HepG2 (cell line): ENCODE results near the gene RAB33A. TPM values are rescaled to one million over a fixed set of nuclear protein-coding genes. Genes with fewer than 3 reads are reported as not detected.

ENCODE experiments used
- ATAC-seq: fragments of 200-7000 bp; cut with Tn5 transposase; 3 replicates; pipeline ENCODE4 v1.9.1; 2020; ENCODE audit warnings: mild to moderate bottlenecking, moderate library complexity
- BruUV-seq: library from RNA; stranded (reverse); fragments of 400-500 nt; replicated peaks from 2 replicates; lab custom pipeline; 2021; lab: Mats Ljungman, UMichigan
- CTCF ChIA-PET: fragments of 300-600 bp; formaldehyde crosslinking; extraction: SDS; loops from one replicate; lab custom pipeline; 2021; ENCODE audit warnings: low total read pairs, inconsistent platforms, low intra/inter-chr PET ratio; lab: Yijun Ruan, JAX
- POLR2A ChIA-PET: fragments of 350-600 bp; sonication (Branson Sonifier 250); formaldehyde crosslinking; loops from one replicate; lab custom pipeline; 2020; ENCODE audit warnings: antibody characterized with exemption, inconsistent platforms; lab: Yijun Ruan, JAX
- DNase-seq: peaks from one replicate; pipeline ENCODE4 v3.0.0-alpha.2; 2015; ENCODE audit warnings: low spot score
- FAIRE-seq: peaks from 3 replicates; lab custom pipeline; 2011; peaks lifted over from hg19 to GRCh38; lab: Jason Lieb, UNC
- H2AFZ ChIP-seq: one replicate; pipeline ENCODE4 v1.6.1; 2011; ENCODE audit warnings: low read length, inconsistent platforms
- H3K27ac ChIP-seq: fragments of 300-600 bp; 3 replicates; pipeline ENCODE4 v1.8.0; 2011; ENCODE audit warnings: mixed run types, mild to moderate bottlenecking, mixed read lengths, low read length, inconsistent platforms; ENCODE audit not compliant: insufficient read depth; ENCODE audit errors: extremely low read length
- H3K27me3 ChIP-seq, 2 experiments: fragments of 200-600 bp in 1 of 2; 2 replicates in 1 of 2; 3 replicates in 1 of 2; pipeline versions ENCODE4 v1.6.0 to v1.8.0; 2011; ENCODE audit warnings: low read length in 2 of 2, mild to moderate bottlenecking in 2 of 2, moderate library complexity in 2 of 2, inconsistent platforms in 1 of 2; ENCODE audit not compliant: insufficient read depth in 2 of 2, control insufficient read depth in 1 of 2
- H3K36me3 ChIP-seq, 2 experiments: fragments of 200-600 bp in 1 of 2; replicated peaks in 1 of 2; 2 replicates in 1 of 2; 3 replicates in 1 of 2; pipeline versions ENCODE4 v1.5.1 to v1.8.0; 2011; ENCODE audit warnings: low read length in 2 of 2, inconsistent platforms in 1 of 2; ENCODE audit not compliant: insufficient read depth in 2 of 2, control insufficient read depth in 1 of 2
- H3K4me1 ChIP-seq: 2 replicates; pipeline ENCODE4 v1.5.1; 2012; ENCODE audit warnings: low read length, inconsistent platforms; ENCODE audit not compliant: insufficient read depth
- H3K4me2 ChIP-seq: 2 replicates; pipeline ENCODE4 v1.6.0; 2011; ENCODE audit warnings: low read depth, low read length, inconsistent platforms
- H3K4me3 ChIP-seq, 3 experiments: fragments of 200-600 bp in 1 of 3; sonication (generic), shearing (Covaris generic) in 1 of 3; replicated peaks in 1 of 3; 2 replicates each; pipeline ENCODE4 v1.5.1; 2011 to 2016; ENCODE audit warnings: low read length in 3 of 3, inconsistent platforms in 2 of 3, low read depth in 2 of 3, mild to moderate bottlenecking in 2 of 3, control low read depth in 1 of 3, mixed read lengths in 1 of 3; ENCODE audit not compliant: insufficient read depth in 1 of 3
- H3K79me2 ChIP-seq: one replicate; pipeline ENCODE4 v1.6.1; 2011; ENCODE audit warnings: low read length, inconsistent platforms; ENCODE audit not compliant: insufficient read depth
- H3K9ac ChIP-seq: 2 replicates; pipeline ENCODE4 v1.6.0; 2011; ENCODE audit warnings: mild to moderate bottlenecking, low read depth, low read length, inconsistent platforms; ENCODE audit not compliant: insufficient read depth
- H3K9me3 ChIP-seq: 2 replicates; pipeline ENCODE4 v1.5.1; 2012; ENCODE audit warnings: mild to moderate bottlenecking, low read length
- H4K20me1 ChIP-seq: 2 replicates; pipeline ENCODE4 v1.6.0; 2011; ENCODE audit warnings: inconsistent platforms, mild to moderate bottlenecking, low read length, moderate library complexity; ENCODE audit not compliant: insufficient read depth
- EP300 ChIP-seq, 3 experiments: sonication (generic) in 1 of 3; formaldehyde crosslinking in 1 of 3; IDR thresholded peaks; 2 replicates each; pipeline versions ENCODE4 v1.5.1 to v1.6.1; 2011 to 2020; ENCODE audit warnings: low read depth in 2 of 3, low read length in 2 of 3, borderline replicate concordance in 1 of 3, improper control_type of control experiment in 1 of 3, mild to moderate bottlenecking in 1 of 3, missing genetic modification reagents in 1 of 3, moderate library complexity in 1 of 3
- KLF12 ChIP-seq: sonication (generic); formaldehyde crosslinking; IDR thresholded peaks from 2 replicates; pipeline ENCODE4 v1.4.0; 2020; ENCODE audit warnings: missing genetic modification reagents, borderline replicate concordance
- MZF1 ChIP-seq: sonication (generic); formaldehyde crosslinking; IDR thresholded peaks from 2 replicates; pipeline ENCODE4 v1.8.1; 2023; ENCODE audit warnings: mild to moderate bottlenecking, missing genetic modification reagents, borderline replicate concordance
- TIGD3 ChIP-seq: sonication (generic); formaldehyde crosslinking; IDR thresholded peaks from 2 replicates; pipeline ENCODE4 v1.5.1; 2020; ENCODE audit warnings: mild to moderate bottlenecking, missing genetic modification reagents, borderline replicate concordance
- ZBTB20 ChIP-seq: sonication (generic); formaldehyde crosslinking; IDR thresholded peaks from 2 replicates; pipeline ENCODE4 v1.8.1; 2023; ENCODE audit warnings: missing genetic modification reagents, low read depth, mild to moderate bottlenecking, borderline replicate concordance
- WGBS: methylation state at CpG from one replicate; pipeline ENCODE4 v1.1.6; 2017; ENCODE audit warnings: low lambda C conversion rate; 5-methylcytosine and 5-hydroxymethylcytosine counted together
- in situ Hi-C: cut with HindIII; loops from 2 replicates; pipeline ENCODE4 v1.10.0; 2017; ENCODE audit warnings: low pct_unique_long_range_greater_than_20kb; ENCODE audit not compliant: extremely low pct_ligation_motif_present
- intact Hi-C: fragments of 100-400 bp; cut with micrococcal nuclease; formaldehyde crosslinking; loops from one replicate; pipeline ENCODE4 v1.10.0; 2022; ENCODE audit not compliant: unreplicated experiment
- polyA plus RNA-seq, 8 experiments: library from polyadenylated mRNA; depleted of rRNA in 3 of 8; stranded (reverse) in 7 of 8; unstranded in 1 of 8; fragments of >200 nt; fragmentation: Illumina TruSeq in 4 of 8; extraction: Trizol in 4 of 8; gene quantifications; 2 replicates each; pipeline versions ENCODE4 v1.2.1 to v1.2.3, GENCODE V29; 2011 to 2016; ENCODE audit warnings: low read depth in 4 of 8, missing spikeins in 1 of 8, mixed read lengths in 1 of 8; ENCODE audit not compliant: insufficient read depth in 1 of 8
- total RNA-seq, 5 experiments: library from RNA; depleted of rRNA; stranded (reverse); fragments of >200 nt; fragmentation: Illumina TruSeq; extraction: Trizol; gene quantifications; 2 replicates each; pipeline ENCODE4 v1.2.3, GENCODE V29; 2016; ENCODE audit warnings: low read depth in 1 of 5

RAB33A gene
- total and polyA plus RNA-seq, 2 of the 13 experiments (the other 11 are each of a cell fraction or from before 2014, with no cell fraction given) = 0.26 TPM; not detected in 1

- no peaks in the 10 kb centered on the region for H3K9me3 ChIP-seq
- no peaks in the 10 kb centered on the region for H3K4me1 ChIP-seq
- TF ChIP-seq ZBTB20 (CRISPR knock-in tag) (no peak), MZF1 (no peak), TIGD3 (CRISPR knock-in tag) (no peak), EP300 (IDR thresholded peaks at IDR 0.05; ENCODE audit: low read depth in 2 of 2, low read length in 2 of 2) (no peak), EP300 (CRISPR knock-in tag; IDR thresholded peaks at IDR 0.05; ENCODE audit: borderline replicate concordance) (no peak), KLF12 (CRISPR knock-in tag) (no peak)
- POLR2A ChIA-PET = no interaction called here
- CTCF ChIA-PET = no interaction called here
- no peak overlapping the region for H3K4me3 ChIP-seq
- BruUV-seq = no TSS peak
- H3K27ac ChIP-seq = no peak overlapping the region
- in situ Hi-C loops = no loop called here
- no peak for ATAC-seq
- H3K4me2 ChIP-seq = no peak overlapping the region
- DNase-seq = no peak
- WGBS = 98% methylated on average over 4 of the region's 4 CpGs
- FAIRE-seq = no peak
- intact Hi-C loops = no loop called here
- H3K79me2 ChIP-seq = no peaks in the 10 kb centered on the region
- H4K20me1 ChIP-seq = no peaks in the 10 kb centered on the region
- no peak overlapping the region for H3K9ac ChIP-seq
- H2AFZ ChIP-seq = no peak overlapping the region
- no peaks in the 10 kb centered on the region for H3K27me3 ChIP-seq
- peaks cover 0 to 1% of the 10 kb centered on the region in 2 experiments; a peak in 2 of 5 replicates for H3K36me3 ChIP-seq
Observed at GRCh38 chrX:130211415-130212186, 39.8 kb downstream of the RAB33A start.
